ENCODE data around the gene KIF3A.

Gene KIF3A

DNA sequence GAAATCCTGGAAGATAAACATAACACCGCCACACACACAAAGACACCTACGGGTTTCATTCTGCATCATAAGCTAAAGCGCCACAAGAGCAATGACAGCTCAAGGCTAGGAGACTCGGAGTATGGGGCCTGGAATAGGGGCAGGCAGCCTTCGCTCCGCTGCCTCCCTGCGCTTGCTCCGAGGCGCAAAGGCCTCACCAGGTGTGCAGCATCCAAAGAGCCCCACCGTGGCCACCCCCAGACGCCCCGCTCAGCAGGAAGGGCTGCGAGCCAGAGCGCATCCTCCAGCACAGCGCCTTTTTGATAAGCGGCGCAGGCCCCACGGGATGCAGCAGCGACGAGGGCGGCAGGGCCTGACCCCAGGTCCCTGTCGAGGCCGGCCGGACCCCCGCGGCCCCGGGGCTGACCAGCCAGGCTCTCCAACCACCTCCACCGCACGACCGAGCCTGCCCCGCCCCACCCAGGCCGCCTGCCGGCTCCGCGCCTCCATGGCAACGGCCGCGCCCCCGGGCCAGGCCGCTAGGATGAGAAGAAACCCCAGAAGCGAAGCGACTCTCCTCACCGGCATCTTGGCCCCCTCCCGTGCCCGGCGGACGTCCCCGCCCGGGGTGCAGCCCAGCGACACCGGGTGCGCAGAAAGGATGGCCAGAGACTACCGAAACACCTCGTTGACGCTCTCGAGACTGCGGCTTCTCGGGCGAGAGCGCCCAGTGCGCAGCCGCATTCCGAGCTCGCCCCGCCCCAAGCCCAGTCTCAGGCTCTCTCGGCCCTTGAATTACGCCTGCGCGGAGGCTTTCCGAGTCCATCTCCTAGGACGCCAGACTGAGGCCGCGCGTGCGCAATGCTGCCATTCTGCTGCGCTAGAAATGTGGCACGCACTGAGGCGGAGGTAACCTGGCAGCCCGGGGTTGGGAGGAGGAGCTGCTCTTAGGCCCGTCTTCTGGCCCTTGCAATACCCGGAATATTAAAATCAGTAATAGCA, at the start of gene KIF3A:
TSS of gene KIF3A (minus strand) at position 694 of the 981 bp plus-strand sequence. CDS start at position 567, 127 bp downstream.
- DNase-seq = peak; percentile 94

DNA sequence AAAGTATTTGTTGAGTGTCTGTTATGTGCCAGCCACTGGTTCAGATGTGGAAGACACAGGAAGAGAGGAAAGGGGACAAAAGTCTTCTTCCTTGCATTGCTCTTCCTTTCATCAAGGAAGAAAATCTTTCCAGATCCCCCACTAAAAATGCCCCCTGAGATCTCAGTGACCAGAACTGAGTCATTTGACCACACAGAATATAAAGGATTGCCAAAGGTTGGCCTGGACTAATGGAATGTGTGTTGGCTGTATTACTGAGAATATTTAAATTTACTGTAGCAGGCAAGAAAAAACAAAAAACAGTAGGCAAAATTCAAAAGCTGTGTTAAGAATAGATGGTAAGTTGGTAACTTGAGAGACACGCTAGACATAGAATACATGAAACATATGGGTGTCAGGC, 49.7 kb upstream of the KIF3A start:
- peak; percentile 65 for DNase-seq

DNA sequence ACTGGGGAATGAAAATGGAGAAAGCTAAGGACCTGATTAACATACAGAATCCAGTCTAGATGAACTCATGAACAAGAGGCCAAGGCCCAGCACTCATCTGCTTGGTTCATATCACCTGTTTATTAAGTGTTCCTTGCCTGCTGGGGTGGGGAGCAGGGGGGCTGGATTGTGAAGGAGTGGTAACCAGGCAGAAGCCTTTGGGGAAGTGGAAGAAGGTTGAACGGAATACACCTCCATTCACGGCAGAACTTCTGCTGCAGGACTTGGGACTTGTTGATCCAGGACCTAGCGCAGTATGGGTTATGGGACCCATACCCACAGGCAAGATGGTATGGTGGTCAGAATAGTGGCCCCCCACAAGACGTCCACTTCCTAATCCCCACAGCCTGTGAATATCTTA, 48.5 kb upstream of the KIF3A start:
- DNase-seq = no peak

DNA sequence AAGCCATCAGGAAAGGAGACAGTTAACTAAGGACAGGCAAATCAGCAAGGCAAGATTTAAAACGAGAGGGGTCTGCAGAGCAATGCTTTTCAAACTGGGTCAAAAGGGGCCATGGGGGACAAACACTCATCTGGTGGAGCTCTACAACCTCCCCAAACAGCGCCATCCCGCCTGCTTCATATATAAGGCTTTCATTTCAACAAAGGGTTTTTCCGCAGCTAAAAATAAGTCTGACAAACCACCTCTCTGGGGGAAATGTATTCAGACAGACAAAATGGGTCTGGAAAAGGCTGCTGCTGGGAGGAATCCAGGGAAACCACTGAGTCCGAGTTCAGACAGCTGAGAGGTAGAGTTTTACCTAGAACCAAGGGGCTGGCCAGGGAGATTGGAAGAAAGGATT, 48.0 kb upstream of the KIF3A start:
- DNase-seq = peak; percentile 38

DNA sequence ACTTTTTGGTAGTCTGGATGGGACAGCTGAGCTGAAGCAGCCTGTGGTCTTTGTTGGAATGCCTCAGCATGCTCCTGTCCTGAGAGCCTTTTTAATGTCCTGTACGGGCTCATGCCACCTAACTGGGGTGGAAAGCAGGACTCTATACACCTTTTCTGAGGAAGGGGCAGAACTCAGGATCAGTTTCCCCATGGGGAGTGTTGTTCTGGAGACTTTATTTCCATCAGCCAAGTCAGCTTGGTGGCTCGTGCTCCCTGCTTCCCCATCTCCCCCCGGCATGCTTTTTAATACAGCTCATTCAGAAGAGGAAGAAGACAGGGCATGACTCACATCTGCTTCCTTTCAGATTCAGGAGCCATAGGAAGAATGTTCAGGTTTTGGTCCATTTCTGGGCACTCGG, 44.8 kb upstream of the KIF3A start:
- DNase-seq = peak; percentile 81

DNA sequence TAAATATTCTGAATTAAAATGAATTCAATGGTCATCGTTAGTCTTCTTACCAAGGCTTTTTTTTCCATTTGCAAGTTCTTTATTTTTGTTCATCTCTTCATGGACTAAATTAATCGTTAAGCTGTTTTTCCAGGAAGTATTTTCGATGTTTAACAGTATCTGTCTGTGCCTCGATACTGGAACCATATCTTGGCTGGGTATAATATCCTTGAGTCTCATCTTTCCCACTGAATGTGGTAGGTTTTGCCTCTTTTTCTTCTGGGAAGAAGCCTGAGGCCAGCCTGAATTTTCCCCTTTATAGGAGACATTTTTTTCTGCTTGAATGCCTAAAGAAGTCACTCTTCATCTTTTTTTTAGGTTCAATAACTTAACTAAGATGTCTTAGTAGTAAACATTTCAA, 43.7 kb upstream of the KIF3A start:
- no peak for DNase-seq

DNA sequence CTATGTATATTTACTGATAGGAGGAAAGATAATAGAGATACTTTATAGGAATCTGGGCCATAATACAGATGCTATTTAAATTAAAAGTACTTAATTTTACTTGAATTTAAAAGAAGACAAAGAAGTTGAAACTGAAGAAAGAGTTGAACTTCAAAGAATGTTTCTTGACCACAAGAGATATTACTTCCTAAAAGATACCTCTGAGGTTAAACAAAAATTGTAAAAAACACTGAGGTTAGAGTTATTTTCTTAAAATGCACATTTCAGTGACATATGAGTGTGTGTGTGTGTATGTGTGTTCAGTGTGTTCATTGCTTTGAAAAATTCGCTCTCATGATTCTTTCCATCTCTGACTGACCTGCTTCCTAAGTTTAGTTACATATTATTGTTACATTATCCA, 43.2 kb upstream of the KIF3A start:
- DNase-seq = no peak

DNA sequence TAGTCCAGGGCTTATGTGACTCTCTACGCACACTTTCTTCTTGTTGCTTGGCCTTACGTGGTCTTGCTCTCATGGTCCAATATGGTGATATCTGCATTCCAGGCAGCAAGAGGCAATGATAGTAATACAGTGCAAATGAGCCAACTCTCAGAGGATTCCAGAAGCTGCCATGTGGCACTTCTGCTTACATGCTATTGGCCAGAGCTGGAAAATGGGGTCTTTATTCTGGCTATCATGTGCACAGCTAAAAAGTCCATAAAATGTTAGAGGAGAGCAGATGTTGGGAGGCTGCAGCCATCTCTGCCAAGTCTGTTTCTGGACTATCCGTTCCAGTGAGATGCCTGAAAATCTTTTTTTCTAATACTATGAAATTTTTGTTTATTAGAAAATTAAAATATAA, 42.6 kb upstream of the KIF3A start:
- no peak for DNase-seq

DNA sequence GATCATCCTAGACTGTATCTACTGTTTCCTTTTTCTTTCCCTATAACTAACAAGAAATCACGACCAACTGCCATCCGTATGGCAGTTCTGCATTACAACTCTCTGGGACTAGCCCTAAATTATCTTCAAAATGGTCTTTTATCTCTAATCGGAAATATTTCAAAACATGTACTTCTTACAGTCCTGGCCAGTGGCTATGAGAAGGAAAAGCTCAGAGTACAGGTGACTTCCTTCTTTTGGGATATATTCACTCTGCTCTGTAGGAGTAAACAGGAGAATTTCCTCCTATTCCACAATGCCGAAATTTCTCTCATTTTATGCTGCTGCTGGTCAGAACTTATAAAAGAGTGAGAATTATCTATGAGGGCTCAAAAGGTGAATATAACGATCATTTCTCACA, 41.5 kb upstream of the KIF3A start:
- DNase-seq = no peak

DNA sequence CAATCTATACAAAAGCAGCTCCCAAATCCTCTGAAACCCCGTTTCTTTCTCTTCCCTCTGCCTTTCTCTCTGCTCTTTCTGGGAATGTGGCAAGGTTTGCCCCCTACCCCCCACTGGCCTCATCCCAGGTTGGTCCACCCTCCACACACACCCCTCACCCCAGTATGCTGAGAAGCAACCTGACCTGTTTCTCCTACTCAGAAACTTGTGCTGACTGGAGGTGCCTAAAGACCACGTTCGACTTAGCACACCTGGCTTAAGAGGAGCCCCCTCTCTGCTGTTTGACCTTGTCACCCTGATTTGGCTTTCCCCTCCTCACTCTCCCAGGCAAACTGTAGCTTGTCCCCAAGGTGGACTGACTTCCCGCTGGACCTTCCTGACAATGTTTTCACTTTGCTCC, 40.8 kb upstream of the KIF3A start:
- no peak for DNase-seq

DNA sequence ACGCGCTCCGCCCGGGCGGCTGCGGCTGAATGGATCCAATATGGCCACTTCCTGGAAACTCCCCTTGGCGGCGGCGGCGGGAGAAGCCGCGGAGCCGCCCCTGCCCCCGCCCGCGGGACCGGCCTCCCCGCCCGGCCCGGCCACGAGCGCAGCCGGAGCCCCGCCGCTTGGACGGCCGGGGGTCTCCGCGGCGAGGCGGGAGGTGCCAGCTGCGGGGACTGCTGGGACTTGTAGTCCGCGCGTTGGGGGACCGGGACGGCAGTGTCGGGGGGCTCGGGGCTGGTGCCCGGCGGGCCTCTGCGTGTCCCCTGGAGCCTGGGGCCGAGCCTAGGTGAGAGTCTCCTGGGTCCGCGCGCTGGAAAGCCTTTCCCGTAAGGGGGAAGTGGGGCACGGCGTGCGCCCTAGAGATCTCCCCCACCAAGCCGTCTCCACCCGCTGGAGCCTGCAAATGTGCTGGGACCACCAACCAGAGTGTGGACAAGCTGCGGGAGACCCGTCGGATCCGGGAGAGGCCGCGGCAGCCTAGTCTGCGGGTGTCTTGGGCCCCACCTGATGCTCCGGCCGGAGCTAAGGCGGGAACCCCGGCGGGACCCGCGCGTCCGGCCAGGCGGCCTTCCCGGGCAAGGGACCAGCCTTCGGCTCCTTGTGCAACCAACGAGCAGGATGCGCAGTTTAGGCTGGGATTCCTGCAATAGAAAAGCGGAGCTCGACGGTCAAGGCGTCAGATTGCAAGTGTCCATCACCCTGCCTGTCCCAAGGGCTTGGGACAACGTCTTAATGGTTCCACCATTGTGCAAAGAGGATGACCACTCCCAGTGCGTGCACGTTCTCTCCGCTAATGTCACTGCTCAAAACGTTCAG, 40.1 kb upstream of the KIF3A start, which contains the start of gene SEPTIN8:
TSS of gene SEPTIN8 (minus strand) at position 31 of the 861 bp plus-strand sequence. CDS start 102 bp downstream, outside the sequence.
- DNase-seq = peak; percentile 54

DNA sequence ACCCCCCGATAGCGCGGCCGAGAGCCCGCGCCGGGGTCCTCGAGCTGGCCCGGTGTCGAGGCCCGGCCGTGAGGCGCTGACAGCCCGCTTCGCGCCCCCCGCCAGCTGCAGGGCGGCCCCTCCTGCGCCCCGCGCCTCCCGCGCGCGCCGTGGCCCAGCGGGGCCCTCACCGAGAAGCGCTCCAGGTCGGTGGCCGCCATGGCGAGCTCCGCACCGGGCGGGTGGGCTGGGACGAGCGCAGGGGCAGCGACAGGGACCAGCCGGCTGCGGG, 39.5 kb upstream of the KIF3A start:
- no peak for DNase-seq

DNA sequence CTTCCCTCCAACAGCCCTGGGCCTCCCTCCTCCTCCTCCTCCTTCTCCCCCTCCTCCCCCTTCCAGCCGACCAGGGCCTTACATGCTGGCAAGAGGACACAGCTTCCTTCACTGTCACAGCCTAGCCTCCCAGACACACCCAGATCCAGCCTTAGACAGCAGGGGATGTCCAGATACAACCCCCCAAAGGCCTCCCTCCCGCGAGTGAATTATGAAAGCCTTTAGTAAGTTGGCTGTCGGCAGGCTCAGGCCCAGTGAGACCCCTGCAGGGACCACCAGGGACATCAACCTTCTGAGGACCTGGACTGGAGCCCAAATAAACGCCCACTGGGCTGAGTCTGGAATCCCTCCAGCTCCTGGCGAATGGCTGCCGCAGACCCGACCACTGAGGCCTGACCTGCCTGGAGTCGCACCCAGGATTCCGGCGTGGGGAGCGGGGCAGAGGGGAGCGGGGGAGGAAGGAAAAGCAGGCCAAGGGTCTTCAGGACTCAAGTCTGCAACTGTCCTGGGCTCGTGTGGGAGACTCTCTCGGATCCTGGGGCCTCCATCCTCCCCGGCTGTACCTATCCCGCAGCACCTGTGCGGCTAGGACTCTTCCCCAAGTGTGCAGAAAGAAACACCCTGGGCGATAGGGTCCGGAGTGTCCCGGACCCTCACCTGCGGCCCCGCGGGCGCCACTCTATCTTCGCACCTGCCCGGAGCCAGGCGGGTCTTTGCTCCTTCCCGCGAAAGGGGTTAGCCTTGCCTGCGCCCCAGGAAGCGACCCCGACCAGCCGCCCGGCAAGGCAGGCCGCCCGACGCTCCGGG, 39.0 kb upstream of the KIF3A start:
- peak; percentile 49 for DNase-seq

DNA sequence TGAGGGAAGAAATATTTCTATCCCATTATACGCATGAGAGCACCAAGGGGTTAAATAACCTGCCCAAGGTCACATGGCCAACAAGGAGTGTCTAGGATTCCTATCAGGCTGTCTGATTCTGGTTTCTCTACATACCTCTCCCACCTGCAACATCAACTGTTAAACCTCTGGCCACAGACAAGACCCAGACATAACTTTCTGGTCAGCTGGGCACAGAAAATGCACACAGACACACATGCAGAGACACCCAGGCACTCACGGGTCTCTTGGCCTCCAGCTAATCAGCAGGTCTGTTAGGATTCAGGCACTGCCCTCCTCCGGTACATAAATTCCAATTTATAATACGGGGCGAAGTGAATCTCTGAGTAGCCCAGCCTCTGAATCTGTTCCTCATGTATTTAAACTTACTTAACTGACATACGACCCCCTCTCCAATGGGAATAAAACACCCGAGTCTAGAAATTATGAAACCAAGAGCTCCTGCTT, 38.2 kb upstream of the KIF3A start:
- no peak for DNase-seq

DNA sequence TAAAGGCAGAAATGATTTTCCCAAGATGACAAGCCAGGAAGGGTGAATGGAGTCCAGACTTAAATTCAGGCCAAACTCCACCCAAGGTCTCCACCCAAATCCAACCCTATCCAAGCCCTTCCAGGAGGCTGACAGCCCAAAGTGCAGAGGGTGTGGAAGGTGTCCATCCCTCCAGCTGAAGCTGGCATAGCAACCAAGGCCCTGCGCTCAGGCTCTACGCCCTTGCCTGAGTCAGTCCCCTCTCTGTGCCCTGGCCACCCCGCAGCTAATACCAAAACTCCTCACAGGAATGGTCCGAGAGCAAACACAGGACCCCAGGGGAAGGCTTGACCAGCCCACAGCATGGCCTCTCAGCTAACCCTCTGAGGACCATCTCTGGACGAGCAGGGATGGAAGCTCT, 37.5 kb upstream of the KIF3A start:
- no peak for DNase-seq

DNA sequence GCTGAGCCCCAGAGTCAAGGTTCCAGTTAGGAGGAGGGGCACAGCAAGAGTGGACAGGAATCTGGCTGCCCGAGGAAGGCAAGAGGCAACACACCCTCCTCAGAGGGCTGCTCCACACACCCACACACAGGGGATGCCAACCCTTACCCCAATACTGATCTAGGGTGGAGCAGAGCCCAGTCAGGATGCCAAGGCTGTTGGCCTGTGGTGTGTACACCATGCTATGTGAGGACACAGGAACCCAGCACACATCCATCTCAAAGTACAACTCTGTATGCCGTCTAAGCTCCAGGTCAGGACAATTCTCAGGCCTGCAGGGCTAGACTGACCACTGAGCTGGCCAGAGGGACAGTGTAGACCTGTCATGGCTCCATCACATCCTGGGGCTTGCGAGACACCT, 37.1 kb upstream of the KIF3A start:
- no peak for DNase-seq

DNA sequence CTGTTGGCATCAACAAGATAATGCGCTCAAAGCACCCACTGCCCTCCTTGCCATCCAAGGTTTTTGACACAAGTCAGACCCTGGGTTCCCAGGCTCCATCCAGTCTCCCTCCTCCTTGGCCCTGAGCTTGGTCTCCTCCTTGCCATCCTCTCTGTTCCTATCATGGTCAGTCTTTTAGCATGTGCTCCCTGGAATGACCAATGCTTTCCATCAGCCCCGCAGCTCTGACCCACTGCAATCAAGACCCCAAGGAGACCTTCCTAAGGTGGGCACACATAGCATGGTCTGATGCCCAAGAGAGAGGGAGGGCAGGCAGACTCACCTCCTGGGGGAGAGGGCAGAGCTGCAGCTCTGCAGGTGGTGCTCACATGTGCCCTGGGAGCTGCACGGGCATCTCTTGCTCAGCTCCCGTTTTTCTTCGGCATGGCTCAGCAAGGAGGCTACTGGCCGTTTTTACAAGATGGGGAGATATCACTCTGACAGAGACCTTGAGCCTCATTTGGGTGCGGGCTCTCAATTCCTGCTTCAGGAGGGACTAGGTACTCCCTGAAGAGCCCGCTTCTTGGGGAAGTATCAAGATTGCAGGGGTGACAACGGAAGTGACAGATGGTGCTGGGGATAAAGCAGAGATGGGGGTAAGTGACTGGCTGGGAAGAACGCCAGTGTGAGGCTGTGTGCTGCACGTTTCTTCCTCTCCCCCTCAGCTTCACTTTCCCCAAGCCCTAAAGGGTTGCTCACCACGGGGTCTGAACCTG, 36.4 kb upstream of the KIF3A start:
- DNase-seq = no peak

DNA sequence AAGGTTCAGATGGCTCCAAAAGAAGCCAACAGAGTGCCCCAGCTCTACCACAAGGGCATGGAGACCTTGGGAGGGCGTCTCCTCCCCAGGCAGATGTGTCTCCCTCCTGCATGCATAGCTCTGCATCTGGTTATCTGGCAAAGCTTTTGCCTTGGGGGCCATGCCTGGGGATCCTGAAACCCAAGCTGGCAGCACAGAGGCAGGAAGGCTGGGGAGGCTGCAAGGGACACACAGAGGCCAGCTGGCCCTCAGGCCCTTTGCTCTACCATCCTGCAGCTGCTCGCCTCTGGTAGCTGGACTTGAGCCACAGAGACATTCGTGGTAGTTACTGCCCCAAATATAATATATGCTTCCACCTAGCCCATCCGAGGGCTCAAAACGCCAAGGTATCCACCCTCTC, 35.8 kb upstream of the KIF3A start:
- no peak for DNase-seq

DNA sequence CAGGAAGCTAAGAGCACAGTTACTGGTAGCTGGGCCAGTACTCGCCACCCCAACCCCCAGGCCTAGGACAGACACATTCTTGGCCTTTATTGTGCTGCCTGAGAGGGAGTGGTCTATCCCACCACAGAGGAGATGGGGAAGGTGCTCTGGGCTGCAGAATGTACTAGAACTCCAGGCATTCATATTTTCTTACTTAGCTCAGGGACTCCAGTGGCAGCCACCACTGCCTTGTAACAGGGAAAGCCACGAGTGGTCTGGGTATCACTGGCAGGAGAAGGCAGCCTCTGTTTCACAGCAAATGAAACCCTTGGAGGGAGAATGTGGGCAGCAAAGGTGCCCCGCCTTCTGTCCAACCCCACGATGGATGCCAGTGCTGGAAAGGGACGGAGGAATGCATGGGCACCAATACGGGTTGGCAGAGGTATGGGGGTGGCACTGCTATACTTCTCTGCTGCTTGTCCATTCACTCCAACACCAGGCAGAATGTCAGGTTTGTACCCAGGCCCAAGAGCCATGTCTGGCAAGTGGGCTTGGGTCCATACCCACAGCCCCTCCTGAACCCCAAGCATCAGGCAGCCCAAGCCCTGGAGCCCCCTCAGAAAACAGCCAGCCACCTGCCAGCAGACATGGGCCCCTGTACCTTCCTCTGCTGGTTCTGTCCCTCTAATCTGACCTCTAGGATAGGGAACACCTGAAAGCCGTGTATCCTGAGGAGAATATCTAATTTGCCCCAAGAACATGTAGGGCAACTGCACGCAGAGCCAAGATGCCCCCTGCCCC, 35.1 kb upstream of the KIF3A start:
- no peak for DNase-seq

DNA sequence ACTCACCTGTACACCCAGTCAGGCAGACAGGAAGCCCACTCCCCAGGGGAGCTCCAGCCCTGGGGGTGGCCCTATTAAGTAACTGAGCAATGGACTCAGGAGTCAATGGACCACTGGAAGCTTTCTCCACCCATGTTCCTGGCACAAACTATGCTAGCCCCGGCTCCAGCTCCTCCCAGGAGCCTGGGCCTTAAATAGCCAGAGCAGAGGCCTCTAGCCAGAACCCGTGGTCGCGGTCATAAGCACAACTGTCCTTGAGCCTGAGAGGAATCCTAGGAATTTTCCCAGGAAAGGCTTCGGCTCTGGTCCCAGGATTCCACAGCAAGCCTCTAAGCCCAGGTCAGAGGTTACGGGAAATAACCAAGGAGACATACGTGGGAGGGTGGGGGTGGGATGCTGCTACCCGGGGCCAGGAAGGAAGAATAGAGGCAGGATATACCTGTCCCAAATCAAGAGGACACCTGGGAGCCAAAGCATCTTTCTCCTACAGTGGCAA, 34.2 kb upstream of the KIF3A start:
- peak; percentile 64 for DNase-seq
